GM13976 (cell line): ENCODE data around the gene FLNC.

Experiments used
- DNase-seq: peaks from one replicate; pipeline ENCODE4 v3.0.0; 2012; ENCODE audit warnings: low spot score
- in situ Hi-C: fragments of 300-500 bp; cut with MboI; formaldehyde crosslinking; loops from one replicate; pipeline ENCODE4 v1.12.0; 2022; ENCODE audit warnings: low sequenced_read_pairs, mixed read lengths, inconsistent platforms; ENCODE audit not compliant: unreplicated experiment
- TF ChIP-seq, protein P1 (sequence below): IDR thresholded peaks from 2 replicates; pipeline ENCODE4 v1.5.1; 2012; ENCODE audit warnings: borderline replicate concordance, mild to moderate bottlenecking; ENCODE audit not compliant: insufficient read depth; ENCODE audit errors: extremely low read depth, missing control alignments, control extremely low read depth

The FLNC gene

DNA sequence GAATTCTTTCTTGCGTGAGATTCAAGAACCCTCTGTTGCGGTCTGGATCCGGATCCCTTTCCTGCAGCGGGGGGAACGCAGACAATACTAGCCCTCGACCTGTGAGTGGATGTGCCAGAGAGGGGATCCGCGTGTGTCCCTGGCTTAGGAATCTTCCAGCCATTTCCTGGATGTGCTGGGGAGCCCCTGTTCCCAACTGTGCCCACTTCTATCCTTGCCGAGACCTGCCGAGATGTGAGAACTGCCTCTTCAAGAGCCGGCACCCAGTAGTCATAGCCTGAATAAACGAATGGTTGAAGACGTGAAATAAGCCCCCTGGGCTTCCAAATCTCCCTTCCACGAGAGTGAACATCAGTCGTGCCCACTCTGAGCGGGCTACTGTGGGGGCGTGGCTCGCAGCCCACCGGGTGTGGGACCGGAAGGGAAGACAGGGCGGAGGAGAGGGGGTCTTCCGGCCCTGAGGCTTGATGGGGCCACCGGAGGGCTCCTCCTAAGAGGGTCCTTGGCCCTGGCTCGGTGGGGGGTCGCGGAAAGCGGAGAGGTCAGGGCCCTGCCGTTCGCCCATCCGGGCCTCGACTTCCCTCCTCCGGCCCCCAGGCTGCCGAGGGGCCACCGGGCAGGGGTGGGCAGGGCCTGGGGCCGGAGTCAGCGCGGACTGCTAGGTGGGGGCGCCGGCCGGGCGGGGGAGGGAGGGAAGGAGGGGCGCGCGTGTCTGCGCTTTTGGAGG, 39.7 kb upstream of the FLNC start:
- in situ Hi-C loops, result no loop called here
- no peak for DNase-seq
- TF ChIP-seq, protein P1, sequence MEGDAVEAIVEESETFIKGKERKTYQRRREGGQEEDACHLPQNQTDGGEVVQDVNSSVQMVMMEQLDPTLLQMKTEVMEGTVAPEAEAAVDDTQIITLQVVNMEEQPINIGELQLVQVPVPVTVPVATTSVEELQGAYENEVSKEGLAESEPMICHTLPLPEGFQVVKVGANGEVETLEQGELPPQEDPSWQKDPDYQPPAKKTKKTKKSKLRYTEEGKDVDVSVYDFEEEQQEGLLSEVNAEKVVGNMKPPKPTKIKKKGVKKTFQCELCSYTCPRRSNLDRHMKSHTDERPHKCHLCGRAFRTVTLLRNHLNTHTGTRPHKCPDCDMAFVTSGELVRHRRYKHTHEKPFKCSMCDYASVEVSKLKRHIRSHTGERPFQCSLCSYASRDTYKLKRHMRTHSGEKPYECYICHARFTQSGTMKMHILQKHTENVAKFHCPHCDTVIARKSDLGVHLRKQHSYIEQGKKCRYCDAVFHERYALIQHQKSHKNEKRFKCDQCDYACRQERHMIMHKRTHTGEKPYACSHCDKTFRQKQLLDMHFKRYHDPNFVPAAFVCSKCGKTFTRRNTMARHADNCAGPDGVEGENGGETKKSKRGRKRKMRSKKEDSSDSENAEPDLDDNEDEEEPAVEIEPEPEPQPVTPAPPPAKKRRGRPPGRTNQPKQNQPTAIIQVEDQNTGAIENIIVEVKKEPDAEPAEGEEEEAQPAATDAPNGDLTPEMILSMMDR, result no peak

- TF ChIP-seq, protein P1, result no peak
- in situ Hi-C loops, result no loop called here
- peak; percentile 94 for DNase-seq
These were observed 38.9 kb upstream of the FLNC start, which contains the start of gene CCDC136 for GRCh38 chr7:128791121-128791971. Gene CCDC136 (plus strand): TSS chr7:128791968. CDS start chr7:128792412, 444 bp downstream.

DNA sequence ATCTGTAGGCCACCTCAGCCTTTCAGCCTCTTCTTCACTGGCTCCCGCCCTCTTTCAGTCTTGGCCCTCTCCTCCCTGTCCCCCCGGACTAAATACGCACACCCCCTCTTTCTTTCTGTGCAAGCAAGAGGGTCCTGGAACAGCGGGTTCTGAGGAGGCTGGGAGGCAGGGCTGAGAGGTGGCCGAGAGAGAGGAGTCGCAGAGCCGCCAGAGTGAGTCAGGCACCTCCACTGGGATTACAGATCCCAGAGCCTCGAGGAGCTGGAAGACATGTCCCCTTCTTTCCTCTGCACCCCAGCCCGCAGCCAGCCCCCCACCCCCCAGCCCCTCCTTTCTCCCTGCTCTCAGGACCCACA, 38.3 kb upstream of the FLNC start:
- in situ Hi-C loops, result no loop called here
- TF ChIP-seq, protein P1, result no peak
- no peak for DNase-seq

DNA sequence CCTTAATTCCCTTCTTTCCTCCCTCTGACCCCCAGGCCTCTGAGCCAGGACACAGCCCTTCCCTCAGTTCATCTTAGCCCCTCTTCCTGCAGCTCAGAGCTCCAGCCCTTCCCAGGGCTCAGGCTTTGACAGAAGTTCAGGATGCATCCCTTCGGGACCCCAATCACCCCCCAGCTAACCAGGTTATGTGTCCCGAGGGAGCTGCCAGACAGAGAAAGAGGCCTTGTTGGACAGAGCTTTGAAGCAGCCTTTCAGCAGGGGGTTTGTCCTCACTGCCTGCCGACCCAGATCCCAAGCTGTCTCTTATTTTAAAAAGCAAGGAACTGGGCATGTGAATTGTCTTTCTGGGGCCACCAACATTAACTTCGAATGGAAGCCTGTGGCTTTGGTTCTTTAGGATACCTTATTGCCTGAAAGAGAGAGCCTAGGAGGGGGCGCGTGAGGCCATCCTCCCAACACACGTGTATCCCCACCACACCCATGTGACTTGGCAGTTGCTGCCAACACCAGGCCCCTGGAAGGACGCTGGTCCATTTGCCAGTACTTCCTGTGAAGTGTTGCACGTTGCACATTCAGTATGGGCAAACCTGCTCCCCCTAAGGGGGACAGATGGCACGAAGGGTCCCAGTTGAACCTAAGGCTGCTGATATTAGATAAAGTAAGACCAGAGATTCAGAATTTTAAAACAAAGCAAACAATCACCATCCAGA, 37.6 kb upstream of the FLNC start:
- TF ChIP-seq, protein P1, result no peak
- in situ Hi-C loops, result no loop called here
- no peak for DNase-seq

DNA sequence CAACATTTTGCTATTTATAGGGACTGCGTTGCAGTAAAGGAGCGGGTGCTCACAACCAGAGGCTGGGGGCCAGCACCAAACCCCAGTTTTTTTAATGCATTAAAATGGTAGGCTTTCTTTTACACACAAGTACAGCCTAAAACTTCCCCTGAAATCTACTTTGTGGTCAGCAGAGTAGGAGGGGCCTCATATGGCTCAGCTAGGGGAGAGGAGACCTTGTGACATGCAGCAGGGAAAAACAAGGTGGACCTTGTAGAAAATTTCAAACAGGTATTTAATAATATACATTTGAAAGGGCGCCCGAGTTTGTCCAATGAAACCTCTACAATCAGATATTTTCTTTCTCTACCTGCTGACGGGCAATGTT, 37.0 kb upstream of the FLNC start:
- TF ChIP-seq, protein P1, result no peak
- DNase-seq, result no peak
- in situ Hi-C loops, result no loop called here

GRCh38 chr7:128794020-128794419, 36.2 kb upstream of the FLNC start:
- TF ChIP-seq, protein P1, result peak; percentile 18
- DNase-seq, result peak; percentile 49
- in situ Hi-C loops, result no loop called here
